Right lobe of liver (tissue), 6 donors: ENCODE data around the gene POLR2E. TPM values are rescaled to one million over a fixed set of nuclear protein-coding genes. Genes with fewer than 3 reads are reported as not detected.

Experiments
- ATAC-seq, 4 donors: fragments of 200-7000 bp; cut with Tn5 transposase; one replicate each; pipeline ENCODE4 v1.9.1; 2020; ENCODE audit warnings: mild to moderate bottlenecking in 4 of 4, moderate library complexity in 4 of 4
- DNase-seq, 3 donors: peaks; one replicate each; pipeline ENCODE4 v3.0.0-alpha.2; 2020
- H3K27ac ChIP-seq, 3 donors: fragments of 200-600 bp; one replicate each; pipeline ENCODE4 v1.8.0; 2022
- H3K27me3 ChIP-seq, 2 donors: fragments of 200-600 bp; one replicate each; pipeline ENCODE4 v1.8.0; 2022
- H3K36me3 ChIP-seq, 4 donors: fragments of 200-600 bp; sonication (generic) in 1 of 4; one replicate each; pipeline versions ENCODE4 v1.5.1 to v1.8.0; 2017 to 2022; ENCODE audit warnings: control low read depth in 1 of 4
- H3K4me1 ChIP-seq, 4 donors: fragments of 200-600 bp; sonication (generic) in 1 of 4; one replicate each; pipeline versions ENCODE4 v1.5.1 to v1.8.0; 2017 to 2022; ENCODE audit warnings: control low read depth in 1 of 4
- H3K4me3 ChIP-seq, 3 donors: fragments of 200-600 bp; one replicate each; pipeline ENCODE4 v1.8.0; 2022
- H3K9me3 ChIP-seq, 4 donors: fragments of 200-600 bp; sonication (generic) in 1 of 4; one replicate each; pipeline versions ENCODE4 v1.5.1 to v1.8.0; 2017 to 2022; ENCODE audit warnings: control low read depth in 1 of 4
- CTCF ChIP-seq, 4 donors: fragments of 200-600 bp in 3 of 4; fragments of 450-650 bp in 1 of 4; IDR thresholded peaks; one replicate each; pipeline versions ENCODE4 v1.5.1 to v1.8.0; 2016 to 2022; ENCODE audit warnings: antibody characterized with exemption in 4 of 4, mild to moderate bottlenecking in 2 of 4
- POLR2A ChIP-seq: fragments of 450-650 bp; IDR thresholded peaks from one replicate; pipeline ENCODE4 v1.6.1; 2017; ENCODE audit warnings: antibody characterized with exemption, mild to moderate bottlenecking
- WGBS: methylation state at CpG from one replicate; pipeline ENCODE4 v1.1.6; 2018; ENCODE audit warnings: low coverage, low lambda C conversion rate; ENCODE audit not compliant: insufficient coverage; ENCODE audit errors: missing lambda C conversion rate; 5-methylcytosine and 5-hydroxymethylcytosine counted together
- intact Hi-C, 2 donors: fragments of 100-400 bp; cut with DNase I; formaldehyde crosslinking; loops; one replicate each; pipeline versions ENCODE4 v1.11.2 to v1.14.1; 2022
- total RNA-seq, 6 experiments: library from RNA; depleted of rRNA in 2 of 6; stranded (reverse); fragments of >200 nt in 2 of 6; fragmentation: NEBNext Ultra II Directional in 3 of 6; extraction: Animal tissue kit (Norgen Biotek cat#: 25700) in 3 of 6; gene quantifications; one replicate each; pipeline versions ENCODE4 v1.1.0 to v1.2.4, GENCODE V29; 2016 to 2023
- donor health status: DM: no; HTN: yes; CAD: no.
- donor health status: DM: no; HTN: no; CAD: no.
- donor health status: DM: no; HTN: no; CAD: no.
- donor health status: DM: no; HTN: yes; CAD: no.
- donor health status: DM: no; HTN: yes; CAD: no.

POLR2E gene
- total RNA-seq, 6 experiments from 2014 or later: 112 to 256 (median 131) TPM

GRCh38 chr19:1109697-1110671 lies 14.8 kb upstream of the POLR2E start:
- ATAC-seq (no peak), DNase-seq (no peak)
- WGBS: 83% methylated on average over 9 of the region's 54 CpGs
- no peak overlapping the region for H3K4me3 ChIP-seq
- TF ChIP-seq CTCF (IDR thresholded peaks at IDR 0.05): no peak
- TF ChIP-seq POLR2A: no peak
- peaks cover 0 to 18% (median 2%) of the 10 kb centered on the region in 4 donors for H3K4me1 ChIP-seq
- intact Hi-C loops: loop anchor here in 1 of 2 donors (10.0 kb wide), 1 partner anchor 75 kb away; no protein-coding TSS in a partner anchor
- no peak overlapping the region for H3K27ac ChIP-seq
- no peaks in the 10 kb centered on the region for H3K27me3 ChIP-seq
- no peaks in the 10 kb centered on the region for H3K9me3 ChIP-seq
- peaks cover 3 to 54% (median 19%) of the 10 kb centered on the region in 4 donors for H3K36me3 ChIP-seq

- H3K4me1 ChIP-seq: peaks cover 0 to 16% (median 2%) of the 10 kb centered on the region in 4 donors
- peaks cover 3 to 45% (median 18%) of the 10 kb centered on the region in 4 donors for H3K36me3 ChIP-seq
- H3K4me3 ChIP-seq: no peak overlapping the region
- ATAC-seq (no peak), DNase-seq (no peak)
- intact Hi-C loops: no loop called here
- H3K27ac ChIP-seq: no peak overlapping the region
- TF ChIP-seq POLR2A (no peak), CTCF (IDR thresholded peaks at IDR 0.05) (no peak)
- no CpG with 5 or more reads among the region's 48 CpGs for WGBS
- H3K9me3 ChIP-seq: no peaks in the 10 kb centered on the region
- H3K27me3 ChIP-seq: no peaks in the 10 kb centered on the region
These were observed 13.9 kb upstream of the POLR2E start for GRCh38 chr19:1109032-1109551.

GRCh38 chr19:1108291-1109031 lies 13.3 kb upstream of the POLR2E start:
- no peaks in the 10 kb centered on the region for H3K9me3 ChIP-seq
- no peaks in the 10 kb centered on the region for H3K27me3 ChIP-seq
- H3K27ac ChIP-seq: no peak overlapping the region
- no peak for ATAC-seq
- H3K4me1 ChIP-seq: peaks cover 0 to 10% (median under 1%) of the 10 kb centered on the region in 4 donors
- peaks cover 3 to 43% (median 18%) of the 10 kb centered on the region in 4 donors for H3K36me3 ChIP-seq
- no peak for DNase-seq
- intact Hi-C loops: no loop called here
- WGBS: no CpG with 5 or more reads among the region's 89 CpGs
- H3K4me3 ChIP-seq: no peak overlapping the region
- TF ChIP-seq POLR2A: no peak
- no peak for TF ChIP-seq CTCF (IDR thresholded peaks at IDR 0.05)

- DNase-seq (no peak), ATAC-seq (no peak)
- no peak for TF ChIP-seq POLR2A
- no peak for TF ChIP-seq CTCF (IDR thresholded peaks at IDR 0.05)
- Histone ChIP-seq H3K9me3 (no peaks in the 10 kb centered on the region), H3K27me3 (no peaks in the 10 kb centered on the region), H3K4me1 (peaks cover 2 to 14% (median 5%) of the 10 kb centered on the region in 4 donors), H3K27ac (no peak overlapping the region), H3K36me3 (peaks cover 3 to 43% (median 18%) of the 10 kb centered on the region in 4 donors), H3K4me3 (no peak overlapping the region)
- intact Hi-C loops: no loop called here
- WGBS: 85% methylated on average over 6 of the region's 25 CpGs
These were observed 12.6 kb upstream of the POLR2E start for GRCh38 chr19:1107661-1108261.
